ENCODE results near the gene DAB2. TPM values are rescaled to one million over a fixed set of nuclear protein-coding genes. Genes with fewer than 3 reads are reported as not detected.

DAB2 gene
- total RNA-seq, 1 experiment from 2014 or later, result 2.3 TPM

DNA sequence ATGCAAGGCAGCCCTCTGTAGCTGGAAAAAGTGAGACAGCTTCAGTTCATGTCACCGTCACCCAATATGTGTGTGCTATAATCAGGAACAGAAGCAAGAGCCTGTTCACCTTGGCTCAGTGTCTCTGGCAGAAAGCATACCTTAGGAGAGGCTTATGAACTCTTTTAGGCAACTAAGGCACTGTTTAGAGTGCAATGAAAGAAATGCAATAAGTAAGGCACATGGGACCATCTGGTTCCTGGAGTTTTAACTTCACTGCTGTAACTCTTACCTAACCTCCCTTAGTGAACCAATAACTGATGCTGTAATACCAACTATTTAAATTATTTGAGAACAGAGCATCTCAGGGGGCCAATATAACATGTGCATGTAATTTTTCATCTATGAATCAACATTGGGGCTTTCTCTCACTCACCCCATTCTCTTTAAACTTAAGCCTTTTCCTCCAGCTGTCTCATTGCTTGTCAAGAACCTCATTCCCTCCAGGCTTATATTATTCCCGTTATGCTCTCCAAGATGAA is 92.9 kb downstream of the DAB2 start:
- Histone ChIP-seq H4K5ac (ENCODE audit: insufficient read length, low read depth, low read length) (no peak overlapping the region), H2BK15ac (ENCODE audit: low read depth, low read length) (no peak overlapping the region), H3K79me1 (ENCODE audit: insufficient read depth, low read depth, low read length, poor library complexity, severe bottlenecking) (no peaks in the 10 kb centered on the region), H2AFZ (ENCODE audit: low read length) (no peak overlapping the region), H3K4me1 (ENCODE audit: insufficient read depth, low read length) (0 out of 2 replicates have a peak, but pooled peaks cover 2% of the 10 kb centered on the region), H3K27me3 (ENCODE audit: insufficient read depth, low read length) (no peaks in the 10 kb centered on the region), H3K18ac (ENCODE audit: insufficient read length, low read depth, low read length) (no peak overlapping the region), H3K9me3 (ENCODE audit: control insufficient read depth, low read depth, low read length) (no peaks in the 10 kb centered on the region), H3K79me2 (ENCODE audit: insufficient read depth, low read length) (no peaks in the 10 kb centered on the region), H3K9ac (ENCODE audit: extremely low read depth, insufficient read length, low read length) (no peak overlapping the region), H3T11ph (ENCODE audit: low read length) (no peak overlapping the region), H4K20me1 (ENCODE audit: control insufficient read depth, insufficient read depth, insufficient read length) (no peaks in the 10 kb centered on the region), H2BK120ac (ENCODE audit: low read depth, low read length, poor library complexity, severe bottlenecking) (no peak overlapping the region), H4K91ac (ENCODE audit: insufficient read length, low read depth, low read length) (no peak overlapping the region), H3K23me2 (ENCODE audit: insufficient read length, low read depth, low read length, poor library complexity, severe bottlenecking) (no peaks in the 10 kb centered on the region), H3K4me2 (ENCODE audit: insufficient read depth, insufficient read length, low read length) (no peak overlapping the region), H3K4ac (ENCODE audit: low read depth, low read length) (no peak overlapping the region), H2BK20ac (ENCODE audit: low read depth, low read length, poor library complexity, severe bottlenecking) (no peak overlapping the region), H2AK5ac (ENCODE audit: insufficient read length, low read length) (no peak overlapping the region), H3K23ac (ENCODE audit: insufficient read length, low read depth, low read length) (no peak overlapping the region), H3K27ac (ENCODE audit: insufficient read length, low read depth, low read length) (no peak overlapping the region), H3K56ac (ENCODE audit: insufficient read length, low read depth, low read length) (no peak overlapping the region), H2BK5ac (ENCODE audit: insufficient read length, low read length) (no peak overlapping the region), H4K8ac (replicated peaks; ENCODE audit: insufficient read length, low read depth, low read length) (no peak overlapping the region), H2BK12ac (ENCODE audit: insufficient read length, low read depth, low read length) (no peak overlapping the region), H3K14ac (ENCODE audit: insufficient read depth, low read length) (no peak overlapping the region)
- peaks cover 0 to 10% (median 9%) of the 10 kb centered on the region in 3 experiments; a peak in 4 of 7 replicates for H3K36me3 Mint-ChIP-seq (ENCODE audit: insufficient read depth in 1 of 3, low read depth in 3 of 3)
- H3K4me1 Mint-ChIP-seq, result peaks cover 3 to 5% of the 10 kb centered on the region in 2 experiments; a peak in 2 of 4 replicates
- no CpG with 5 or more reads among the region's 2 CpGs for WGBS (ENCODE audit: extremely low coverage, insufficient read length, low lambda C conversion rate)
- no peak overlapping the region for H3K27ac Mint-ChIP-seq
- TF ChIP-seq, protein P1, sequence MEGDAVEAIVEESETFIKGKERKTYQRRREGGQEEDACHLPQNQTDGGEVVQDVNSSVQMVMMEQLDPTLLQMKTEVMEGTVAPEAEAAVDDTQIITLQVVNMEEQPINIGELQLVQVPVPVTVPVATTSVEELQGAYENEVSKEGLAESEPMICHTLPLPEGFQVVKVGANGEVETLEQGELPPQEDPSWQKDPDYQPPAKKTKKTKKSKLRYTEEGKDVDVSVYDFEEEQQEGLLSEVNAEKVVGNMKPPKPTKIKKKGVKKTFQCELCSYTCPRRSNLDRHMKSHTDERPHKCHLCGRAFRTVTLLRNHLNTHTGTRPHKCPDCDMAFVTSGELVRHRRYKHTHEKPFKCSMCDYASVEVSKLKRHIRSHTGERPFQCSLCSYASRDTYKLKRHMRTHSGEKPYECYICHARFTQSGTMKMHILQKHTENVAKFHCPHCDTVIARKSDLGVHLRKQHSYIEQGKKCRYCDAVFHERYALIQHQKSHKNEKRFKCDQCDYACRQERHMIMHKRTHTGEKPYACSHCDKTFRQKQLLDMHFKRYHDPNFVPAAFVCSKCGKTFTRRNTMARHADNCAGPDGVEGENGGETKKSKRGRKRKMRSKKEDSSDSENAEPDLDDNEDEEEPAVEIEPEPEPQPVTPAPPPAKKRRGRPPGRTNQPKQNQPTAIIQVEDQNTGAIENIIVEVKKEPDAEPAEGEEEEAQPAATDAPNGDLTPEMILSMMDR (conservative IDR thresholded peaks at IDR 0.05), result no peak
- H3K4me3 Mint-ChIP-seq, result no peak overlapping the region
- DNase-seq, result no peak
- H3K9me3 Mint-ChIP-seq, result peaks cover 15 to 20% of the 10 kb centered on the region in 2 experiments
- H3K27me3 Mint-ChIP-seq (ENCODE audit: low read depth), result no peaks in the 10 kb centered on the region

Data from H9 (cell line).